Ovary (tissue), 9 donors: Measurements from ENCODE around the gene BMS1. TPM values are rescaled to one million over a fixed set of nuclear protein-coding genes. Genes with fewer than 3 reads are reported as not detected.
"Not testable (repeated sequence)": the region's sequence is repeated elsewhere in the genome, so short reads cannot be mapped to it uniquely, and the experiment has no call there.

ENCODE experiments used
- DNase-seq, 5 donors: peaks; one replicate each; pipeline ENCODE4 v3.0.0-alpha.2; 2019 to 2020
- H3K27ac ChIP-seq, 2 donors: fragments of 200-600 bp; one replicate each; pipeline versions ENCODE4 v1.5.1 to v1.8.0; 2019 to 2022
- H3K27me3 ChIP-seq: fragments of 200-600 bp; one replicate; pipeline ENCODE4 v1.8.0; 2022
- H3K36me3 ChIP-seq: fragments of 200-600 bp; sonication (generic); one replicate; pipeline ENCODE4 v1.5.1; 2019
- H3K4me1 ChIP-seq: one replicate; pipeline ENCODE4 v1.8.1; 2013; ENCODE audit warnings: mild to moderate bottlenecking, moderate library complexity; ENCODE audit not compliant: insufficient read depth
- H3K4me3 ChIP-seq: fragments of 200-600 bp; sonication (generic); one replicate; pipeline ENCODE4 v1.5.1; 2017
- H3K9me3 ChIP-seq, 2 donors: fragments of 200-600 bp in 1 of 2; sonication (generic) in 1 of 2; one replicate each; pipeline versions ENCODE4 v1.5.1 to v1.8.1; 2013 to 2019; ENCODE audit warnings: mild to moderate bottlenecking in 1 of 2, moderate library complexity in 1 of 2
- EP300 ChIP-seq: sonication (generic); formaldehyde crosslinking; IDR thresholded peaks from one replicate; pipeline ENCODE4 v1.6.1; 2017; ENCODE audit warnings: antibody characterized with exemption
- POLR2A ChIP-seq: fragments of 450-650 bp; IDR thresholded peaks from one replicate; pipeline ENCODE4 v1.6.1; 2017; ENCODE audit warnings: antibody characterized with exemption, mild to moderate bottlenecking, moderate library complexity
- WGBS, 3 donors: extraction: QIAGEN DNeasy Blood & Tissue Kit in 1 of 3; methylation state at CpG; one replicate each; pipeline versions ENCODE4 v1.1.5 to v1.1.7; 2013 to 2017; 5-methylcytosine and 5-hydroxymethylcytosine counted together
- intact Hi-C, 4 donors: fragments of 100-400 bp; cut with DNase I; formaldehyde crosslinking; loops; one replicate each; pipeline versions ENCODE4 v1.11.0 to v1.15.1; 2022 to 2023
- polyA plus RNA-seq, 2 donors: library from polyadenylated mRNA; stranded (reverse); fragments of 200-250 nt in 1 of 2; fragments of 350-450 nt in 1 of 2; fragmentation: Illumina TruSeq in 1 of 2; extraction: RNeasy Lipid Tissue Mini Kit (QIAGEN cat#74804) in 1 of 2; gene quantifications; one replicate each; pipeline ENCODE4 v1.2.3, GENCODE V29; 2013 to 2014
- total RNA-seq, 7 donors: library from RNA; depleted of rRNA in 2 of 7; stranded (reverse); fragments of >200 nt in 2 of 7; fragmentation: NEBNext Ultra II Directional in 3 of 7; extraction: Animal tissue kit (Norgen Biotek cat#: 25700) in 3 of 7; gene quantifications; one replicate each; pipeline versions ENCODE4 v1.1.0 to v1.2.4, GENCODE V29; 2016 to 2023
- TF ChIP-seq, protein P1 (sequence below), 3 donors: fragments of 450-650 bp in 2 of 3; fragments of 200-600 bp in 1 of 3; IDR thresholded peaks; one replicate each; pipeline versions ENCODE4 v1.5.1 to v1.8.0; 2016 to 2022; ENCODE audit warnings: antibody characterized with exemption in 3 of 3, mild to moderate bottlenecking in 1 of 3
- donor health status: DM: no; HTN: no; CAD: no; lungs with moderate emphysema.
- donor health status: DM: no; HTN: no; CAD: no.
- donor health status: Bipolar disorder and iron deficiency.
- donor health status: DM: yes; HTN: yes; CAD: no.
- donor health status: DM: no; HTN: no; CAD: no.
- donor health status: DM: yes; HTN: yes; CAD: no.

Gene BMS1
- total and polyA plus RNA-seq, 9 donors, result 8.4 to 16.0 (median 13.3) TPM

GRCh38 chr10:42859256-42859655 lies 76.7 kb downstream of the BMS1 start:
- Histone ChIP-seq H3K4me1 (no peaks in the 10 kb centered on the region), H3K4me3 (no peak overlapping the region), H3K36me3 (no peaks in the 10 kb centered on the region), H3K9me3 (no peaks in the 10 kb centered on the region), H3K27ac (no peak overlapping the region), H3K27me3 (no peaks in the 10 kb centered on the region)
- intact Hi-C loops, result no loop called here
- TF ChIP-seq EP300 (no peak), POLR2A (no peak)
- TF ChIP-seq, protein P1, sequence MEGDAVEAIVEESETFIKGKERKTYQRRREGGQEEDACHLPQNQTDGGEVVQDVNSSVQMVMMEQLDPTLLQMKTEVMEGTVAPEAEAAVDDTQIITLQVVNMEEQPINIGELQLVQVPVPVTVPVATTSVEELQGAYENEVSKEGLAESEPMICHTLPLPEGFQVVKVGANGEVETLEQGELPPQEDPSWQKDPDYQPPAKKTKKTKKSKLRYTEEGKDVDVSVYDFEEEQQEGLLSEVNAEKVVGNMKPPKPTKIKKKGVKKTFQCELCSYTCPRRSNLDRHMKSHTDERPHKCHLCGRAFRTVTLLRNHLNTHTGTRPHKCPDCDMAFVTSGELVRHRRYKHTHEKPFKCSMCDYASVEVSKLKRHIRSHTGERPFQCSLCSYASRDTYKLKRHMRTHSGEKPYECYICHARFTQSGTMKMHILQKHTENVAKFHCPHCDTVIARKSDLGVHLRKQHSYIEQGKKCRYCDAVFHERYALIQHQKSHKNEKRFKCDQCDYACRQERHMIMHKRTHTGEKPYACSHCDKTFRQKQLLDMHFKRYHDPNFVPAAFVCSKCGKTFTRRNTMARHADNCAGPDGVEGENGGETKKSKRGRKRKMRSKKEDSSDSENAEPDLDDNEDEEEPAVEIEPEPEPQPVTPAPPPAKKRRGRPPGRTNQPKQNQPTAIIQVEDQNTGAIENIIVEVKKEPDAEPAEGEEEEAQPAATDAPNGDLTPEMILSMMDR (IDR thresholded peaks at IDR 0.05), result no peak
- no peak for DNase-seq
- WGBS, 3 donors, result 20 to 40% (median 33%) methylated on average over 14 to 15 of the region's 15 CpGs

DNA sequence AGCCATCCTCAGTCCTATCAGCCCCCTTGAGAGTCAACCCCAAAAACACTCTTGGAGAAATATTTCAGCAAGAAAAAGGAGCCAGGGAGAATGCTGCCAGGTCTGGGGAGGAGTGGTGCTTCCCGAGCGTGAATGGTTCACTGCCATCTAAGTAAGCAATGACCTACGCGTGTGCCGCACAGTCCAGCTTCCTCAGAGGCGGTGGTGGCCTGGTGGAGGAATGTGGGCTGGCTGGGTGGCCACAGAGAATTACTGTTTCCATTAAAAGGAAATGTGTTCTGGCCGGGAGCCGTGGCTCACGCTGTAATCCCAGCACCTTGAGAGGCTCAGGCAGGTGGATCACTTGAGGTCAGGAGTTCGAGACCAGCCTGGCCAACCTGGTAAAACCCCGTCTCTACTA lies 77.4 kb downstream of the BMS1 start:
- H3K27me3 ChIP-seq, H3K4me1 ChIP-seq, intact Hi-C loops, H3K9me3 ChIP-seq, H3K4me3 ChIP-seq, DNase-seq, H3K27ac ChIP-seq, H3K36me3 ChIP-seq: not testable (repeated sequence)
- 69 to 82% (median 78%) methylated on average over 11 of the region's 11 CpGs for WGBS, 3 donors

DNA sequence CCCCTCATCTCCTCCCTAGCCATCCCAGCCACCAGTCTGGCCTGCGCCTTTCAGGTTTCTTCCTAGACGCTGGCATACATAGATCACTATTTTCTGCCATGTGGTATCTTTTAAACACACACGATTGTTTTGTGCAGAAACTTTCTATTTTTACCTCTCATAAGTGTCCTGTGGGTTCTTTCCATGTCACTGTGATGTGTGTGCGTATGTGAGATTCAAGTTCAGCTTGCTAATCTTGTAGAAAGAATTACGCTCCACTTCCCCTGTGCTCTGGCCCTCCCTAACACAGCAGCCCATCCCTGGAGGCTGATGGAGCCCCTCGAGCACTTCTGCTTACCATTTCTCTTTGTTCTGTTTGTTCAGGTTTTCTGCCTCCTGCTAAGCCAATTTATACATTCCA lies 80.2 kb downstream of the BMS1 start:
- H3K27ac ChIP-seq, H3K27me3 ChIP-seq, H3K9me3 ChIP-seq, H3K4me3 ChIP-seq, intact Hi-C loops, H3K4me1 ChIP-seq, DNase-seq, H3K36me3 ChIP-seq: not testable (repeated sequence)
- WGBS, 3 donors, result 45 to 56% (median 51%) methylated on average over 6 of the region's 6 CpGs

- DNase-seq, result no peak
- intact Hi-C loops, result no loop called here
- 11 to 12% (median 12%) methylated on average over 8 of the region's 8 CpGs for WGBS, 3 donors
- TF ChIP-seq EP300 (no peak), POLR2A (no peak)
- TF ChIP-seq, protein P1 (IDR thresholded peaks at IDR 0.05), result no peak
- Histone ChIP-seq H3K27ac (no peak overlapping the region), H3K4me3 (no peak overlapping the region), H3K27me3 (no peaks in the 10 kb centered on the region), H3K4me1 (peaks cover 2% of the 10 kb centered on the region), H3K9me3 (no peaks in the 10 kb centered on the region), H3K36me3 (no peaks in the 10 kb centered on the region)
These were observed 82.0 kb downstream of the BMS1 start for GRCh38 chr10:42864575-42864974.

- no peak for DNase-seq
- H3K4me3 ChIP-seq, result no peak overlapping the region
- 19 to 40% (median 29%) methylated on average over 18 of the region's 18 CpGs for WGBS, 3 donors
- H3K27ac ChIP-seq, result no peak overlapping the region
- H3K36me3 ChIP-seq, result no peaks in the 10 kb centered on the region
- H3K27me3 ChIP-seq, result no peaks in the 10 kb centered on the region
- TF ChIP-seq POLR2A (no peak), EP300 (no peak)
- TF ChIP-seq, protein P1 (IDR thresholded peaks at IDR 0.05), result no peak
- intact Hi-C loops, result loop anchor here in 2 of 4 donors (5.0 kb wide), 1 partner anchor 242 kb away; no protein-coding TSS in a partner anchor
- H3K9me3 ChIP-seq, result no peaks in the 10 kb centered on the region
- H3K4me1 ChIP-seq, result peaks cover 2% of the 10 kb centered on the region
These were observed 83.1 kb downstream of the BMS1 start for GRCh38 chr10:42865716-42866114.
